ENCODE data around the gene ZNF780B.

The ZNF780B gene

DNA sequence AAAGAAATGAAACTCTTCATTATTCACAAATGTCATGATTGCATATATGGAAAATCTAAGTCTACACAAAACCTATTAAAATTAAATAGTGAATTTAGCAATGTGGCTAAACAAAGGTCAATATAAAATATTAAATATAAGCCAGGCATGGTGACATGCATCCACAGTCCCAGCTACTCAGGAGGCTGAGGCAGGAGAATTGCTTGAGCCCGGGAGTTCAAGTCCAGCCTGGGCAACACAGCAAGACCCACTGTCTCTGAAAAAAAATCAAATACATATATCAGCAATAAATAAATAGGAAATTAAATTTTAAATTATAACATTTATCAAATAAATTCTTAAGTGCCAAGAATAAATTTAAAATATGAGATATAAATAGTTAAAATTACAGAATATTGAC is 73.1 kb downstream of the ZNF780B start:
- DNase-seq (ENCODE audit: low read depth): no peak

Measured in activated T-cell treated with anti-CD3 and anti-CD28 coated beads for 24 hours (primary cell).